B cell (primary cell): ENCODE results near the gene COX17. TPM values are rescaled to one million over a fixed set of nuclear protein-coding genes. Genes with fewer than 3 reads are reported as not detected.

ENCODE experiments used
- ATAC-seq: fragments of 200-7000 bp; cut with Tn5 transposase; one replicate; pipeline ENCODE4 v1.10.0; 2021; ENCODE audit warnings: low read depth, mild to moderate bottlenecking, moderate number of reproducible peaks, moderate library complexity
- CTCF ChIA-PET: fragments of 350-600 bp; sonication (Branson Sonifier 250); formaldehyde crosslinking; loops from one replicate; lab custom pipeline; 2021; ENCODE audit warnings: antibody characterized with exemption, inconsistent platforms; lab: Charles Lee
- POLR2A ChIA-PET: fragments of 350-600 bp; sonication (Branson Sonifier 250); formaldehyde crosslinking; loops from one replicate; lab custom pipeline; 2021; ENCODE audit warnings: antibody characterized with exemption; lab: Charles Lee
- DNase-seq: peaks from one replicate; pipeline ENCODE4 v3.0.0; 2013
- H2AFZ ChIP-seq: 2 replicates; pipeline ENCODE4 v1.6.1; 2012; ENCODE audit warnings: mild to moderate bottlenecking, low read depth, low read length; ENCODE audit not compliant: insufficient read depth, poor library complexity, severe bottlenecking
- H3K27ac ChIP-seq, 2 donors: 1 replicate in 1 of 2; 2 replicates in 1 of 2; pipeline ENCODE4 v1.5.1; 2012 to 2013; ENCODE audit warnings: low read length in 2 of 2, mild to moderate bottlenecking in 2 of 2, moderate library complexity in 1 of 2
- H3K27me3 ChIP-seq, 4 experiments: fragments of 200-600 bp in 1 of 4; sonication (generic) in 1 of 4; replicated peaks in 1 of 4; 1 replicate in 2 of 4; 2 replicates in 2 of 4; pipeline versions ENCODE4 v1.6.1 to v1.7.0; 2013 to 2016; ENCODE audit warnings: low read length in 3 of 4, mild to moderate bottlenecking in 2 of 4, mixed read lengths in 1 of 4, moderate library complexity in 1 of 4; ENCODE audit not compliant: insufficient read depth in 4 of 4, control insufficient read depth in 3 of 4; ENCODE audit errors: control extremely low read depth in 1 of 4
- H3K36me3 ChIP-seq, 2 experiments: replicated peaks in 1 of 2; 1 replicate in 1 of 2; 2 replicates in 1 of 2; pipeline versions ENCODE4 v1.6.1 to v1.7.1; 2013; ENCODE audit warnings: low read length in 1 of 2; ENCODE audit not compliant: insufficient read depth in 2 of 2, control insufficient read depth in 1 of 2; ENCODE audit errors: control extremely low read depth in 1 of 2, extremely low read depth in 1 of 2
- H3K4me1 ChIP-seq, 2 donors: fragments of 200-600 bp in 1 of 2; sonication (generic) in 1 of 2; 1 replicate in 1 of 2; 2 replicates in 1 of 2; pipeline versions ENCODE4 v1.5.1 to v1.6.1; 2013 to 2017; ENCODE audit warnings: low read length in 2 of 2; ENCODE audit not compliant: control insufficient read depth in 2 of 2, insufficient read depth in 2 of 2
- H3K4me2 ChIP-seq: replicated peaks from 2 replicates; pipeline ENCODE3; 2012; ENCODE audit warnings: mild to moderate bottlenecking, low read depth, low read length; ENCODE audit not compliant: poor library complexity, severe bottlenecking
- H3K4me3 ChIP-seq, 5 experiments: fragments of 200-600 bp in 1 of 5; sonication (generic) in 1 of 5; 1 replicate in 3 of 5; 2 replicates in 2 of 5; pipeline versions ENCODE4 v1.5.1 to v1.7.0; 2011 to 2016; ENCODE audit warnings: low read length in 4 of 5, mild to moderate bottlenecking in 4 of 5, low read depth in 2 of 5, control low read depth in 1 of 5, moderate library complexity in 1 of 5; ENCODE audit not compliant: insufficient read depth in 1 of 5; ENCODE audit errors: control extremely low read depth in 1 of 5, extremely low read depth in 1 of 5
- H3K79me2 ChIP-seq: fragments of 200-600 bp; sonication (generic); one replicate; pipeline ENCODE4 v1.6.0; 2016; ENCODE audit warnings: low read length; ENCODE audit not compliant: control insufficient read depth, insufficient read depth
- H3K9ac ChIP-seq: fragments of 200-600 bp; sonication (generic); 2 replicates; pipeline ENCODE4 v1.6.1; 2017; ENCODE audit warnings: mild to moderate bottlenecking, low read length, moderate library complexity
- H3K9me3 ChIP-seq, 3 donors: one replicate each; pipeline versions ENCODE4 v1.6.1 to v1.7.1; 2013; ENCODE audit warnings: low read length in 2 of 3; ENCODE audit not compliant: control insufficient read depth in 2 of 3, insufficient read depth in 1 of 3; ENCODE audit errors: control extremely low read depth in 1 of 3
- H4K20me1 ChIP-seq: 2 replicates; pipeline ENCODE4 v1.6.0; 2012; ENCODE audit warnings: mild to moderate bottlenecking, low read length; ENCODE audit not compliant: insufficient read depth, control insufficient read depth, poor library complexity, severe bottlenecking
- H3K27ac Mint-ChIP-seq: one replicate; pipeline ENCODE4 v1.8.0; 2021; ENCODE audit warnings: mixed read lengths
- H3K27me3 Mint-ChIP-seq: one replicate; pipeline ENCODE4 v1.8.0; 2021; ENCODE audit warnings: mixed read lengths
- H3K4me1 Mint-ChIP-seq: one replicate; pipeline ENCODE4 v1.8.0; 2021; ENCODE audit warnings: mixed read lengths
- H3K4me3 Mint-ChIP-seq: one replicate; pipeline ENCODE4 v1.8.0; 2021; ENCODE audit warnings: mixed read lengths
- H3K9me3 Mint-ChIP-seq: one replicate; pipeline ENCODE4 v1.8.0; 2022; ENCODE audit warnings: mixed read lengths; ENCODE audit not compliant: insufficient read depth
- EZH2 ChIP-seq: IDR thresholded peaks from 2 replicates; pipeline ENCODE4 v1.6.1; 2012; ENCODE audit warnings: borderline replicate concordance, low read depth, mild to moderate bottlenecking, moderate library complexity, low read length; ENCODE audit not compliant: insufficient read depth, poor library complexity, severe bottlenecking
- WGBS: methylation state at CpG from one replicate; pipeline ENCODE4 v1.1.5; 2013; ENCODE audit warnings: missing lambda C conversion rate; ENCODE audit not compliant: insufficient coverage; 5-methylcytosine and 5-hydroxymethylcytosine counted together
- intact Hi-C: fragments of 100-400 bp; cut with micrococcal nuclease; formaldehyde crosslinking; loops from one replicate; pipeline ENCODE4 v1.10.0; 2022
- polyA plus RNA-seq: library from polyadenylated mRNA; depleted of rRNA; stranded (reverse); fragments of >200 nt; gene quantifications from 2 replicates; pipeline ENCODE4 v1.2.3, GENCODE V29; 2012
- total RNA-seq, 2 donors: library from RNA; stranded (reverse); fragments of 120-200 nt in 1 of 2; gene quantifications; 1 replicate in 1 of 2; 2 replicates in 1 of 2; pipeline versions ENCODE4 v1.2.3 to v1.2.4, GENCODE V29; 2013 to 2022
- TF ChIP-seq, protein P1 (sequence below): fragments of 200-600 bp; IDR thresholded peaks from one replicate; pipeline ENCODE4 v1.8.0; 2022; ENCODE audit warnings: antibody characterized with exemption, mild to moderate bottlenecking

The COX17 gene
- total and polyA plus RNA-seq, 2 donors (not counting 1 experiment from before 2014, with no cell fraction given) = 20.0 to 47.8 TPM

DNA sequence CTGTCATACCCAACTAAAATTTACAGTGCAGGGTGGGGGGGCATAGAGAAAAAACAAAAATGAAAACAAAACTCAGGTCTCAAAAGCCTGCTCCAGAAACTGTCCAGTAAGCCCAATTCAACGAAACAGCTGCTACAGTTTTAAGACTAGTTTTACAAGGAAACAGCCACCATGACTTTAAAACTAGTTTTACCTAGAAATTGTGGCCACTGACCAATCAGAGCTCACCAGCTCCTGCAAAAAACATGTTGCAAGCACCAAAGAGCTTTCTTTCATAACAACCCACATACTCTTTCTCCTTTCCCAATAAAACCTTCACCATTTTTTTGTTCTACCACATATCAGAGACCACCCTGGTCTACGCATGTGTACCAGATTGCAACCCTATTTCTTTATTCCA lies 18.3 kb upstream of the COX17 start:
- intact Hi-C loops = no loop called here
- H3K4me2 ChIP-seq = no peak overlapping the region
- H3K27me3 Mint-ChIP-seq = no peaks in the 10 kb centered on the region

DNA sequence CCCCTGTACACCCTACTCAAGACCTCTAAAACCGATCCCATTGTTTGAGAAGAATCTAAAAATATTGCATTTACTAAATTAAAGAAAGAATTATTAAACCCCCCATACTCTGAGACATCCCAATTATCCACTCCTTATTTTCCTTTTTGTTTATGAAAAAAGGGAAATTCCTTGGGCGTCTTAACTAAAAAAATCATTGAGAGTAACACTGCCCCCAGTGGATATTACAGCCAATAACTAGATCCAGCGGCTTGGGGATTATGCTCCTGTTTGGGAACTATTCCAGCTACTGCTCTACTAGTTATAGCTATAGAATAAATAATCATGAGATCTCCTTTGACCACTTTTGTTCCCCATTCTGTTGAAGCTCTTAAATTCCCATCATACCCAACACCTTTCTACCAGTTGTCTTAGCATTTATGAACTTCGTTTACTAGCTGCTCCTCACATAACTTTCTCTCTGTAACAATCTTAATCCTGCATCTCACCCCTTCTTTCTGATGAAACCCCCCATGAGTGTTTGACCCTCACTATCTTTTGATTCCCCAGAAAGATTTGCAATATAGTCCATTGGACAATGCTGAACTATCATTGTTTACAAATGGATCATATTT lies 12.9 kb upstream of the COX17 start:
- no peak for ATAC-seq
- H3K4me1 Mint-ChIP-seq = no peaks in the 10 kb centered on the region
- H4K20me1 ChIP-seq = no peaks in the 10 kb centered on the region
- no peak overlapping the region for H3K9ac ChIP-seq
- ChIA-PET POLR2A (interaction anchor here (0.6 kb wide), 1 partner anchor 37 kb away, joined by 3 read pairs; no protein-coding TSS in a partner anchor), CTCF (interaction anchor here (0.9 to 2.5 kb wide), 4 partner anchors 9 to 315 kb away, joined by 3 to 10 read pairs (median 8); no protein-coding TSS in a partner anchor)
- no peaks in the 10 kb centered on the region for H3K27me3 Mint-ChIP-seq
- intact Hi-C loops = no loop called here
- H3K79me2 ChIP-seq = no peaks in the 10 kb centered on the region
- no peaks in the 10 kb centered on the region for H3K4me1 ChIP-seq
- H3K4me2 ChIP-seq = no peak overlapping the region
- peaks cover 0 to 7% (median 0%) of the 10 kb centered on the region in 3 donors for H3K9me3 ChIP-seq
- H3K27ac ChIP-seq = no peak overlapping the region
- no peaks in the 10 kb centered on the region for H3K9me3 Mint-ChIP-seq
- no peaks in the 10 kb centered on the region for H3K27me3 ChIP-seq
- H3K36me3 ChIP-seq = no peaks in the 10 kb centered on the region
- H3K27ac Mint-ChIP-seq = no peak overlapping the region
- H2AFZ ChIP-seq = no peak overlapping the region
- H3K4me3 ChIP-seq = no peak overlapping the region
- TF ChIP-seq, protein P1, sequence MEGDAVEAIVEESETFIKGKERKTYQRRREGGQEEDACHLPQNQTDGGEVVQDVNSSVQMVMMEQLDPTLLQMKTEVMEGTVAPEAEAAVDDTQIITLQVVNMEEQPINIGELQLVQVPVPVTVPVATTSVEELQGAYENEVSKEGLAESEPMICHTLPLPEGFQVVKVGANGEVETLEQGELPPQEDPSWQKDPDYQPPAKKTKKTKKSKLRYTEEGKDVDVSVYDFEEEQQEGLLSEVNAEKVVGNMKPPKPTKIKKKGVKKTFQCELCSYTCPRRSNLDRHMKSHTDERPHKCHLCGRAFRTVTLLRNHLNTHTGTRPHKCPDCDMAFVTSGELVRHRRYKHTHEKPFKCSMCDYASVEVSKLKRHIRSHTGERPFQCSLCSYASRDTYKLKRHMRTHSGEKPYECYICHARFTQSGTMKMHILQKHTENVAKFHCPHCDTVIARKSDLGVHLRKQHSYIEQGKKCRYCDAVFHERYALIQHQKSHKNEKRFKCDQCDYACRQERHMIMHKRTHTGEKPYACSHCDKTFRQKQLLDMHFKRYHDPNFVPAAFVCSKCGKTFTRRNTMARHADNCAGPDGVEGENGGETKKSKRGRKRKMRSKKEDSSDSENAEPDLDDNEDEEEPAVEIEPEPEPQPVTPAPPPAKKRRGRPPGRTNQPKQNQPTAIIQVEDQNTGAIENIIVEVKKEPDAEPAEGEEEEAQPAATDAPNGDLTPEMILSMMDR = peak; percentile 71
- no peak for TF ChIP-seq EZH2
- DNase-seq = no peak
- WGBS = 89% methylated on average over 1 of the region's 4 CpGs
- no peak overlapping the region for H3K4me3 Mint-ChIP-seq

More for the DNA sequence above, 18.3 kb upstream of the COX17 start:
- ATAC-seq (no peak), DNase-seq (no peak)
- Histone ChIP-seq H3K4me1 (peaks cover 4 to 5% of the 10 kb centered on the region in 2 donors), H3K27ac (no peak overlapping the region), H3K4me3 (no peak overlapping the region), H3K27me3 (no peaks in the 10 kb centered on the region), H3K79me2 (no peaks in the 10 kb centered on the region), H3K36me3 (no peaks in the 10 kb centered on the region), H2AFZ (no peak overlapping the region), H3K9me3 (no peaks in the 10 kb centered on the region), H4K20me1 (no peaks in the 10 kb centered on the region), H3K9ac (no peak overlapping the region)
- TF ChIP-seq, protein P1 = no peak
- no peak for TF ChIP-seq EZH2
- POLR2A ChIA-PET = no interaction called here
- peaks cover 23% of the 10 kb centered on the region for H3K4me1 Mint-ChIP-seq
- no peak overlapping the region for H3K27ac Mint-ChIP-seq
- CTCF ChIA-PET = interaction anchor here (0.7 to 2.0 kb wide), 5 partner anchors 11 to 813 kb away, joined by 3 to 8 read pairs (median 4); partner anchors contain the start of gene B4GALT4
- H3K9me3 Mint-ChIP-seq = no peaks in the 10 kb centered on the region
- WGBS = 100% methylated on average over 1 of the region's 2 CpGs
- H3K4me3 Mint-ChIP-seq = no peak overlapping the region
